22Rv1 (cell line): ENCODE results near the gene GABBR2.

Source experiments
- CTCF ChIP-seq: fragments of 450-650 bp; IDR thresholded peaks from 2 replicates; pipeline ENCODE4 v1.5.1; 2017; ENCODE audit warnings: mild to moderate bottlenecking
- ZFX ChIP-seq: fragments of 450-650 bp; IDR thresholded peaks from 2 replicates; pipeline ENCODE4 v1.6.1; 2017; ENCODE audit warnings: antibody characterized with exemption, borderline replicate concordance

GRCh38 chr9:98271479-98271878 lies 437.3 kb downstream of the GABBR2 start:
- TF ChIP-seq CTCF (no peak), ZFX (no peak)
